HG03025 (cell line): ENCODE measurements around the gene CYP2S1.
"Not testable (repeated sequence)": the region's sequence is repeated elsewhere in the genome, so short reads cannot be mapped to it uniquely, and the experiment has no call there.

ENCODE experiments used
- ATAC-seq: cut with Tn5 transposase; IDR thresholded peaks from one replicate; pipeline ENCODE4 v1.9.1; 2021; ENCODE audit warnings: mild to moderate bottlenecking, moderate library complexity; ENCODE audit not compliant: unreplicated experiment, low FRiP score

CYP2S1 gene

GRCh38 chr19:41192574-41193429 lies at the start of gene CYP2S1:
Gene CYP2S1 (plus strand): TSS chr19:41193219. CDS start chr19:41193265, 46 bp downstream.
- no peak for ATAC-seq

- no peak for ATAC-seq
Observed at GRCh38 chr19:41144403-41144802, 48.6 kb upstream of the CYP2S1 start.

- no peak for ATAC-seq
Observed at GRCh38 chr19:41149831-41150230, 43.2 kb upstream of the CYP2S1 start.

- not testable (repeated sequence) for ATAC-seq
Observed at GRCh38 chr19:41150986-41151385, 42.0 kb upstream of the CYP2S1 start.

DNA sequence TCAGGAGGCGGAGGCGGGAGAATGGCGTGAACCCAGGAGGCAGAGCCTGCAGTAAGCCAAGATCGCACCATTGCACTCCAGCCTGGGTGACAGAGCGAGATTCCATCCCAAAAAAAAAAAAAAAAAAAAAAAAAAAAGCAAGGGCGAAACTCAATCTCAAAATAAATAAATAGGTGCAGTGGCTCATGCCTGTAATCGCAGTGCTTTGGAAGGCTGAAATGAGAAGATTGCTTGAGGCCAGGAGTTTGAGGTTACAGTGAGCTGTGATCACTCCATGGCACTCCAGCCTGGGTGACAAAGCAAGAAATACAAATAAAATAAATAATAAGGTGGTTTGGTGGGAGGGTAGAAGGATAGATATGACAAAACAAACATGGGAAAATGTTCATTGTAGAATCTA lies 39.0 kb upstream of the CYP2S1 start:
- no peak for ATAC-seq

GRCh38 chr19:41156207-41156606 lies 36.8 kb upstream of the CYP2S1 start:
- ATAC-seq, result no peak

DNA sequence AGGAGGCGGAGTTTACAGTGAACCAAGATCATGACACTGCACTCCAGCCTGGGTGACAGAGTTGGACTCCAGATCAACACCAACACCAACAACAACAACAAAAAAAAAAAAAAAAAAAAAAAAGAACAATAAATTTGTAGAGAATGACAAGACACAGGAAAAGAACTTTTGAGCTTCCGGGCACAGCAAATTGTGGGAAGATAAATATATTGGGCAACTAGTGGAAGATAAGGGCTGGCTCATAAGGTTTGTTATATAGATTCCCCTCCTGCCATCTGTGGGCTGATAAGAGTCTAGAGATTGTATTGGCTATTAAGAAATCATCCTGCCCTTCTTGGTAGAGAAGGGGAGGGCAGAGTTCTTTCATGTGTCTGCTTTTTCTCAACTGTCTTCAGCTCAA lies 33.1 kb upstream of the CYP2S1 start:
- ATAC-seq, result no peak

DNA sequence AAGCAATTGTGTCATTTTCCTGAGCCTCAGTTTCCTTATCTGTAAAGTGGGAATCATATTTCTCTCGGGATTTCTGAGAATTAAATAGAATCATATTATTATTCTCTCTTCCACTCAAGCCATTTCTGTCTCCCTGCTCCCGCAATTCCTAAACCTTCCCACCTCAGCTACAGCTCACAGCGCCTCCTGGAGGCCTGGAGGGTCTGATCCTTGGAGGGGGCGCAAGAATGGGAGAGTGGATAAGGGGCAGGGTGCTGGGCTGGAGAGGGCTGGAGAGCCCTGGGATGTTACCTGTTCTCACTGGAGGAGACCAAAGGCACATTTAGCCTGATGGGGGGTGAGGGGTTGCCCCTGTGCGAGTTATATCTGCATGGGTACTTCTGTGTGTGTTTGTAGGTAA lies 31.1 kb upstream of the CYP2S1 start:
- no peak for ATAC-seq

- ATAC-seq, result no peak
Observed at GRCh38 chr19:41166944-41167804, 25.8 kb upstream of the CYP2S1 start.

DNA sequence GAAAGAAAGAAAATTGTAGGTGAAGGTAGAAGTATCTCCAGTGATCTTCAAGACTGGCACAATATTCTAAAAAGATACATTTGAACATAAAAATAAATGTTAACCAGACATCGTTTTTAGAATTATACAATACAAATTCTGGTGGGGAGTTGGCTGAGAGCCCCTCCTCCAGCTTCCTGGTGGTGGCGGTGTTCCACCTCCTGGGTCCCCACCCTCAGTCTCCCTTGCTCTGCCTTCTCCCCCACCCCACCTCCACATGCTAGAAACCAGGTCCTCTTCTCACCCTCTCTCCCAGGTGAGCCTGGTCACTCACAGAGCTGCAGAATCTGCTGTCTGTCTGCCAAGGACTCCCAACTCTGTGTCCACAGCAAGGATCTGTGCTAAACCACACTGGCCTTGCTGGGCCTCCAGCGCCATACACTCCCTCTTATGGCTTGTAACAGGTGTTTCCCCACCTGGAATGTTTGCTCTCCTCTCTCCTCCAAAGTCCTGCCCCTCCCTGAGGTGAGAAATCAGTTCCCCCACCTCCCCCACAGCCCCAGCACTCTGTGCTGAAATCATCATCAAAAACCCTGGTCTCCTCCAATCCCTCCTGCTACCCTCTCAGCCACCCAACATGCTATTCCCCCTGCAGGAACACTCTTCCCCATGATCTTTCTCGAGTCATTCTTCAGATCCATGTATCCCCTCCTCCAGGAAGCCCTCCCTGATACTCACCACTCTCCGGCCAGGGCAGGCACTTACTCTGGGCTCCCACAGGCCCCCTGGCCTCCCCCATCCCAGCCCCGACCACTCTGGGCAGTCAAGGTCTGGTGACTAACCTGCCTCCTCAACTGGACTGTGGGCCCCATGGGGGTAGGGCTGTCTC lies 20.5 kb upstream of the CYP2S1 start:
- no peak for ATAC-seq

GRCh38 chr19:41174297-41174928 lies 18.6 kb upstream of the CYP2S1 start:
- ATAC-seq, result no peak

GRCh38 chr19:41175801-41176777 lies 16.9 kb upstream of the CYP2S1 start:
- ATAC-seq, result no peak

DNA sequence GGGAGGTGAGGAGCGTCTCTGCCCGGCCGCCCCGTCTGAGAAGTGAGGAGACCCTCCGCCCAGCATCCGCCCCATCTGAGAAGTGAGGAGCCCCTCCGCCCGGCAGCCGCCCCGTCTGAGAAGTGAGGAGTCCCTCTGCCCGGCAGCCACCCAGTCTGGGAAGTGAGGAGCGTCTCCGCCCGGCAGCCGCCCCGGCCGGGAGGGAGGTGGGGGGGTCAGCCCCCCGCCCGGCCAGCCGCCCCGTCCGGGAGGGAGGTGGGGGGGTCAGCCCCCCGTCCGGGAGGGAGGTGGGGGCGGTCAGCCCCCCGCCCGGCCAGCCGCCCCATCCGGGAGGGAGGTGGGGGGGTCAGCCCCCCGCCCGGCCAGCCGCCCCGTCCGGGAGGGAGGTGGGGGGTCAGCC lies 12.8 kb upstream of the CYP2S1 start:
- not testable (repeated sequence) for ATAC-seq

- ATAC-seq, result no peak
Observed at GRCh38 chr19:41186971-41187883, 5.8 kb upstream of the CYP2S1 start.

- no peak for ATAC-seq
Observed at GRCh38 chr19:41187884-41188279, 5.1 kb upstream of the CYP2S1 start.

DNA sequence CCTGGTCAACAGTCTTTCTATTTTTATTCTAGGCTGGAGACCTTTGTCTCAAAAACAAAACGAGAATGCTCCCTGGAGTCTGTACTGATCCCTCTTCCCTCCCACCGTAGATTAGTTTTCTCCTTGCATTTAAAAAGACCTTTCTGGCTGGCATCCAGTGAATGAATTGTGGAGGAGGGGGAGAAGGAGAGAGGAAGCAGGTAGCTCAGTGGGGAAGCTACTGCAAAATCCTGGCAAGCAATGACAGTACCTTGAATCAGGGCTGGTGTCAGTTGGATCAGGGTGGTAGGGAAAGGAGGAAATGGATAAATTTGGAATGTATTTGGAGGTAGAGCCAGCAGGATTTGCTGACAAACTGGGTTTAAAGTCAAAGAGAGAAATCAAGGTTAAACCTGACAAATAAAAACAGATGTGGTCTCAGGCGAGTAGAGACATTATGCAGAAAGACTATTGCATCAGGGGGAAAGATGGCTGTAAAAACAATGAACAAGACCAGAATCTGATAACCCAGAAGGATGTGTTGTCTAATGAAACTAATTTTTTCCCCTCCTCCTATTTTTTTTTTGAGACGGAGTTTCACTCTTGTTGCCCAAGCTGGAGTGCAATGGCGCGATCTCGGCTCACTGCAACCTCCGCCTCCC lies 3.5 kb upstream of the CYP2S1 start:
- ATAC-seq, result no peak

- no peak for ATAC-seq
Observed at GRCh38 chr19:41193430-41194156, 574 bp downstream of the CYP2S1 start.
